NB4 (cell line): ENCODE measurements around the gene CACNA2D3.

Source experiments
- DNase-seq: peaks from one replicate; pipeline ENCODE4 v3.0.0; 2010; ENCODE audit warnings: low read depth
- H3K4me3 ChIP-seq: one replicate; pipeline ENCODE4 v1.5.1; 2011; ENCODE audit warnings: mild to moderate bottlenecking, low read depth, low read length, moderate library complexity
- CTCF ChIP-seq: IDR thresholded peaks from one replicate; pipeline ENCODE4 v1.5.1; 2012; ENCODE audit warnings: low read depth, low read length
- MAX ChIP-seq: IDR thresholded peaks from 2 replicates; pipeline ENCODE4 v1.6.1; 2011; ENCODE audit warnings: low read depth, low read length
- MYC ChIP-seq: IDR thresholded peaks from 2 replicates; pipeline ENCODE4 v1.6.1; 2011; ENCODE audit warnings: low read depth, low read length
- POLR2A ChIP-seq: IDR thresholded peaks from 2 replicates; pipeline ENCODE4 v1.6.1; 2011; ENCODE audit warnings: mild to moderate bottlenecking; ENCODE audit not compliant: insufficient read length; ENCODE audit errors: extremely low read depth

CACNA2D3 gene

GRCh38 chr3:55118451-55118850, 996.1 kb downstream of the CACNA2D3 start:
- H3K4me3 ChIP-seq = no peak overlapping the region
- no peak for DNase-seq
- TF ChIP-seq CTCF (no peak), MYC (no peak), MAX (no peak), POLR2A (no peak)

GRCh38 chr3:55119268-55119667, 996.9 kb downstream of the CACNA2D3 start:
- no peak for DNase-seq
- H3K4me3 ChIP-seq = no peak overlapping the region
- TF ChIP-seq CTCF = no peak
- no peak for TF ChIP-seq MAX
- no peak for TF ChIP-seq MYC
- no peak for TF ChIP-seq POLR2A

GRCh38 chr3:55122312-55122711, 1000.0 kb downstream of the CACNA2D3 start:
- DNase-seq = no peak
- TF ChIP-seq MYC (no peak), POLR2A (no peak), MAX (no peak), CTCF (no peak)
- H3K4me3 ChIP-seq = no peak overlapping the region
